BJ (cell line): Measurements from ENCODE around the gene PI4KA. TPM values are rescaled to one million over a fixed set of nuclear protein-coding genes. Genes with fewer than 3 reads are reported as not detected.
"Not testable (repeated sequence)": the region's sequence is repeated elsewhere in the genome, so short reads cannot be mapped to it uniquely, and the experiment has no call there.

Source experiments
- CTCF ChIA-PET: fragments of 350-600 bp; formaldehyde crosslinking; extraction: SDS; loops from one replicate; lab custom pipeline; 2021; ENCODE audit warnings: antibody characterized with exemption, inconsistent platforms; lab: Yijun Ruan, JAX
- POLR2A ChIA-PET: fragments of 300-600 bp; sonication (Branson Sonifier 250); formaldehyde crosslinking; extraction: SDS; loops from one replicate; lab custom pipeline; 2021; ENCODE audit warnings: antibody characterized with exemption; lab: Charles Lee
- DNase-seq: peaks from one replicate; pipeline ENCODE4 v3.0.0-alpha.2; 2011; ENCODE audit warnings: low read depth
- H3K27me3 ChIP-seq: 2 replicates; pipeline ENCODE4 v1.6.0; 2011; ENCODE audit warnings: low read length; ENCODE audit not compliant: control insufficient read depth, insufficient read depth
- H3K36me3 ChIP-seq: 2 replicates; pipeline ENCODE4 v1.5.1; 2011; ENCODE audit warnings: low read length; ENCODE audit not compliant: control insufficient read depth, insufficient read depth
- H3K4me3 ChIP-seq: 2 replicates; pipeline ENCODE4 v1.5.1; 2011; ENCODE audit warnings: low read depth, mild to moderate bottlenecking, control low read depth, low read length
- CTCF ChIP-seq: IDR thresholded peaks from 2 replicates; pipeline ENCODE4 v1.5.1; 2011; ENCODE audit warnings: low read depth, mild to moderate bottlenecking, control low read depth, inconsistent platforms, low read length, moderate library complexity; ENCODE audit not compliant: insufficient read depth
- polyA plus RNA-seq: library from polyadenylated mRNA; depleted of rRNA; stranded (reverse); fragments of >200 nt; gene quantifications from 2 replicates; pipeline ENCODE4 v1.2.3, GENCODE V29; 2011

The PI4KA gene
- polyA plus RNA-seq, 1 experiment: 34.2 TPM

GRCh38 chr22:20724676-20725454, 133.7 kb downstream of the PI4KA start:
- CTCF ChIA-PET: no interaction called here
- TF ChIP-seq CTCF: no peak
- no peak for DNase-seq
- Histone ChIP-seq H3K4me3 (no peak overlapping the region), H3K36me3 (peaks cover 20% of the 10 kb centered on the region), H3K27me3 (no peaks in the 10 kb centered on the region)
- POLR2A ChIA-PET: no interaction called here

- ChIA-PET CTCF (no interaction called here), POLR2A (no interaction called here)
- peaks cover 11% of the 10 kb centered on the region for H3K36me3 ChIP-seq
- no peak for TF ChIP-seq CTCF
- no peak for DNase-seq
- no peaks in the 10 kb centered on the region for H3K27me3 ChIP-seq
- H3K4me3 ChIP-seq: no peak overlapping the region
Measured at GRCh38 chr22:20721409-20722218, 137.0 kb downstream of the PI4KA start.

DNA sequence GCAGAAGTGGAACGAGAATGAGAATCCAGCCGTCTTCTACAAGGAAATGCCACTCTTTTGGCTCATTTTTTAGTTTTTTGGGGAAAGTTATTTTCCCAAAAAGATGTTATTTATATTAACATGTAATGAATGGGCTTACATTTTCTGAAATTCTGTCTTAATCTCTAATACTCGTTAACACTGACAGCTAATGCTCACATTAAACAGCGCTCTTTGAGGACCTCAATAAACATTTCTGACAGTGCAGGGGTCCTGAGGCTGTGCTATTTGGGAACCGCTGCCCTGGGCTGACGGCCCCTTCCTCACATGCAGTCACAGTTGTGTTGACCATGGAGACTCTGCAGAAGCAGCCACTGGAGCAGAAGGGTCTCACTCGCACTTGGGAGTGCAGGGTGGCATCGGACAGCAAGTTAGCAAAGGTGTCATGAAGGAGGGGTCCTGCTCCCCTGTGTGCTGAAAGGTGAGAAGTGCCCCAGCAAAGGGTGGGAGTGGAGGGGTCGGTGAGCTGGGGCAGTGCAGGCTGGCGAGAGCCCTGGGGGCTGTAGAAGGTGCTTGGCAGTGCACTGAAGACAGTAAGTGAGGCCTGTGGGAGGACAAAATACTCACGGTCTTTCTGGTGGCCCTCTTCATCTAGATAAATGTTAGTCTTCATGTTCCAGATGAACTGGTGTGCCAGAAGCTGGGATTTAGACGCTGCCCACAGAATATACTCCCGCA, 137.8 kb downstream of the PI4KA start:
- H3K36me3 ChIP-seq: peaks cover 9% of the 10 kb centered on the region
- ChIA-PET CTCF (no interaction called here), POLR2A (no interaction called here)
- no peak for DNase-seq
- H3K27me3 ChIP-seq: no peaks in the 10 kb centered on the region
- H3K4me3 ChIP-seq: no peak overlapping the region
- TF ChIP-seq CTCF: no peak

DNA sequence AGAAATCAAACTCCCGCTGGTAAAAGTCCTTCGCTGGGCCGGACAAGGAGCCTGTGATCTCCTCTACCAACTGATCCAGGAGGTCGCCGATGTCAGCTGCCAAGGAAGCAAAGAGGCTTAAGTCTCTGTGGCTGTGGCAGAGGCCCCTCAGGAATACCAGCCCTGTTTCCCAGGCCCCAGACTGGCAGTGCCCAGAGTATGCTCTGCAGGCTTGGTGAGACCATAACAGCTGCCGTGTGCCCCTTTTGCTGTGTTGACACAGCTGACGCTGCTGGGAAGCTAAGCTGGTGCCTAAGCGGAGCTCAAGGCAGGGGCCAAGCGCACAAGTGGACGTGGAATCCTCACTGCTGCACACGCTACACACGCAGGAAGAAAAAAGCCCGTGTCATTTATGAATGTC, 139.9 kb downstream of the PI4KA start:
- H3K27me3 ChIP-seq, H3K4me3 ChIP-seq, POLR2A ChIA-PET, CTCF ChIA-PET, H3K36me3 ChIP-seq, DNase-seq: not testable (repeated sequence)

DNA sequence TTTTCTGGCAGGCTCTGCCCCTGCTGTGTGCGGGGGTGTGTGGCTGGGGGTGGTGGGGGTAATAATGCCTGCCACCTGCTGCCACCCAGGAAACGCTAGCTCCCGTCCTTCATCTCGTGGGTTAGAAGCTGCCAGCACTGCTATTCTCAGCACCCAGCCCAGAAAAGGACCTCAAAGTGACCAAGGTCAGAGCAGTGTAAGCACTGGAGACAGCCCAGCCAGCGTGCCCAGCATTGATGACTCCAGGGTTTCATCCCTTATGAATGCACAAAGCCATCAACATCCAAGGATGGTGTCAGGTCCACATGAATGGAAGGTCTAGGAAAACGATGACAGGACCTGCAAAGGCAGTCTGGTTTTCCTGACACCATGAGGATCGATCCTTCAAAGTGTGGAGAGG, 140.6 kb downstream of the PI4KA start:
- CTCF ChIA-PET, DNase-seq, POLR2A ChIA-PET: not testable (repeated sequence)

DNA sequence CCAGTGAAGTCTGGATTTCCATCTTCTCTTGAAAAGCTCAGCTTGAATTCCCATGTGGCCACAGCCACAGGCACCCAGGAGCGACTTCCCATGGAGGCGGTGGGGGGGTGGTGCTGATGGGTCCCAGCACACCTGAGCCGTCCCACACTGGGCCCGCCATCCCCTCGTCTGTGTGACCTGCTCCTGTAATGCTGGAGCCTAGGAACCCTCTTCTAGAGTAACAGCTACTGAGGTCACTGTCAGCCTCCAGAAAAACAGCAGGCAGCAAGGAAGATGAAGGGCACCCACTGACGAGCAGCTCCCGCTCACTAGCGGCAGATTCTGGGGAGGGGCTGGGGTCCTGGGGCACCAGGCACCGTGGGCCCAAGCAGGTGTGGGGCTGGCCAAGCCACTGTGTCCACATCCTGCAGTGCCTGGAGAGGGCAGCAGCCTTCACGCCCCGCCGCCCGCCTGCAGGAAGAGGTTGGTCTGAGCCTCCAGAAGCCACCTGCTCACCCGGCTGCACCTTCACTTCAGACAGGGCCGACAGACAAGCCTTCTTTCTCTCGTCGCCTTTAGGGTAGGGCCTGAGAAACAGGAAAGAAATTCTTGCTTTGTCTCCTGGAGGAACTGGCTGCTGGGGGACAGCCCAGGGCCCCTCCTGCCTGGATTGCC, 141.3 kb downstream of the PI4KA start:
- POLR2A ChIA-PET, H3K36me3 ChIP-seq, DNase-seq, CTCF ChIA-PET, H3K27me3 ChIP-seq, H3K4me3 ChIP-seq: not testable (repeated sequence)

More for the DNA sequence above, 140.6 kb downstream of the PI4KA start:
- not testable (repeated sequence) for H3K4me3 ChIP-seq, H3K27me3 ChIP-seq, H3K36me3 ChIP-seq

- CTCF ChIA-PET, H3K4me3 ChIP-seq, DNase-seq, POLR2A ChIA-PET, H3K27me3 ChIP-seq, H3K36me3 ChIP-seq: not testable (repeated sequence)
Measured at GRCh38 chr22:20713116-20713515, 145.5 kb downstream of the PI4KA start.

- CTCF ChIA-PET, H3K36me3 ChIP-seq, POLR2A ChIA-PET, DNase-seq, H3K4me3 ChIP-seq, H3K27me3 ChIP-seq: not testable (repeated sequence)
Measured at GRCh38 chr22:20709966-20710365, 148.6 kb downstream of the PI4KA start.

- POLR2A ChIA-PET, CTCF ChIA-PET, H3K36me3 ChIP-seq: not testable (repeated sequence)
Measured at GRCh38 chr22:20707549-20708118, 151.0 kb downstream of the PI4KA start.

More at GRCh38 chr22:20707549-20708118, 151.0 kb downstream of the PI4KA start:
- not testable (repeated sequence) for H3K4me3 ChIP-seq, DNase-seq, H3K27me3 ChIP-seq
